HG02938 (cell line): ENCODE results near the gene MYG1.
"Not testable (repeated sequence)": the region's sequence is repeated elsewhere in the genome, so short reads cannot be mapped to it uniquely, and the experiment has no call there.

ENCODE experiments used
- ATAC-seq: cut with Tn5 transposase; IDR thresholded peaks from one replicate; pipeline ENCODE4 v1.9.1; 2021; ENCODE audit warnings: mild to moderate bottlenecking, moderate library complexity; ENCODE audit not compliant: unreplicated experiment

The MYG1 gene

GRCh38 chr12:53286448-53286847, 13.0 kb upstream of the MYG1 start:
- ATAC-seq = no peak

GRCh38 chr12:53287741-53288216, 11.7 kb upstream of the MYG1 start:
- no peak for ATAC-seq

GRCh38 chr12:53288322-53288721, 11.2 kb upstream of the MYG1 start:
- ATAC-seq = no peak

- ATAC-seq = no peak
These were observed 9.6 kb upstream of the MYG1 start for GRCh38 chr12:53289891-53290290.

- no peak for ATAC-seq
These were observed 8.8 kb upstream of the MYG1 start for GRCh38 chr12:53290661-53291060.

- ATAC-seq = no peak
These were observed 7.1 kb upstream of the MYG1 start for GRCh38 chr12:53292426-53292825.

GRCh38 chr12:53295070-53295890, 4.2 kb upstream of the MYG1 start, which contains the start of gene PFDN5:
Gene PFDN5, plus strand, starts transcription at chr12:53295542. Its CDS starts 26 bp downstream, at chr12:53295568.
- peak; percentile 73 for ATAC-seq

GRCh38 chr12:53295891-53296219, 3.6 kb upstream of the MYG1 start:
- no peak for ATAC-seq

- ATAC-seq = not testable (repeated sequence)
These were observed 2.4 kb upstream of the MYG1 start for GRCh38 chr12:53297106-53297505.

GRCh38 chr12:53298164-53298563, 1.3 kb upstream of the MYG1 start:
- no peak for ATAC-seq

- peak; percentile 10 for ATAC-seq
These were observed 418 bp upstream of the MYG1 start for GRCh38 chr12:53299101-53299453.

GRCh38 chr12:53300187-53300586, 692 bp downstream of the MYG1 start:
- ATAC-seq = no peak

GRCh38 chr12:53302903-53303302, 3.4 kb downstream of the MYG1 start:
- no peak for ATAC-seq

GRCh38 chr12:53306826-53307225, 7.3 kb downstream of the MYG1 start:
- ATAC-seq = no peak

- ATAC-seq = no peak
These were observed 8.8 kb downstream of the MYG1 start for GRCh38 chr12:53308276-53308675.

- ATAC-seq = no peak
These were observed 14.5 kb downstream of the MYG1 start for GRCh38 chr12:53313996-53314395.

- ATAC-seq = no peak
These were observed 21.1 kb downstream of the MYG1 start for GRCh38 chr12:53320352-53321195.

GRCh38 chr12:53324113-53324778, 24.8 kb downstream of the MYG1 start:
- ATAC-seq = peak; percentile 18

GRCh38 chr12:53324779-53325510, 25.4 kb downstream of the MYG1 start:
- peak; percentile 43 for ATAC-seq

GRCh38 chr12:53325511-53326061, 26.1 kb downstream of the MYG1 start:
- no peak for ATAC-seq
